Measurements from ENCODE around the gene NINL. TPM values are rescaled to one million over a fixed set of nuclear protein-coding genes. Genes with fewer than 3 reads are reported as not detected.

NINL gene
- total RNA-seq, 1 experiment from 2014 or later: 31.5 TPM

DNA sequence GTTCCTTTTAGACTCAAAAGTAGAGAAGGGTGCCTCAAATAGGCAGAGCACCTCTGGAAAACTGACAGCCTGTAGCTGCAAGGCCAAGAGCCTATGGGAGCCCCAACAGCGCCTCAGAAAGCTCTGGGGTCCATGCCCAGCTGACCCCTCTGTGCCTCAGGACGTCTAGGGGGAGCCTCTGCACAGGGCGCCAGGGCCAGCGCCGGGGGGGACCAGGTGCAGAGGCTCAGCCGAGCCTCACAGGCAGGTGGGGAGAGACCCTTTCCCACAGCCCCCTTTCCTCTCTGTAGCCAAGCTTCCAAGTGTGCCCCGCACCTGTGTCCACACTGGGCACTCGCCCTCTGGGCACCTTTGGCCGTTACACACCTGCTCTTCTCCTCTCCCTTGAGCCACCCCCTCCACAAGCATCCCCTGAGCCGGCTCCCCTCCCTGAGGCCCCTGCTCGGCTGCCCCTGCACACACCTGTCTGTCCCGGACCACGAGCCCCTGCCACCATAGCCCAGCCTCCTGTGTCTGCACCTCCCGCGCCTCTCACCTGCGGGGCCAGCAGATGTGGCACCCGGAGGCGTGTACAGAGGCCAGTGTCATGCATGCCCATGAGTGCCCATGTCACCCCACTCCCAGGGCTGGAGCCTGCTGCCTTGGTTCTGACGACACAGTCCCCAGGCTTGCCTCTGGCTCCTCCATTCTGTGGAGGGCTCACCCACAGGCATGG, 124.6 kb downstream of the NINL start:
- ChIA-PET CTCF (no interaction called here), POLR2A (ENCODE audit: low non-redundant PET) (interaction anchor here (0.6 kb wide), 1 partner anchor 53 kb away, joined by 4 read pairs; the partner anchor contains the start of gene GINS1)
- Histone ChIP-seq H3K27me3 (replicated peaks; ENCODE audit: insufficient read depth, low read depth, low read length, poor library complexity) (no peaks in the 10 kb centered on the region), H3K9me3 (ENCODE audit: low read depth, low read length, poor library complexity, severe bottlenecking) (no peaks in the 10 kb centered on the region), H3K36me3 (ENCODE audit: insufficient read depth, low read length, poor library complexity, severe bottlenecking) (peaks cover 38% of the 10 kb centered on the region), H3K4me1 (ENCODE audit: insufficient read depth, low read length, poor library complexity, severe bottlenecking) (no peaks in the 10 kb centered on the region), H3K4me3 (ENCODE audit: low read depth, low read length, poor library complexity, severe bottlenecking) (no peak overlapping the region), H3K27ac (ENCODE audit: low read depth, low read length, poor library complexity, severe bottlenecking) (no peak overlapping the region)
- DNase-seq (ENCODE audit: low spot score): no peak
- no TSS peak for BruUV-seq (replicated peaks)
- TF ChIP-seq EZH2 (IDR thresholded peaks at IDR 0.05; ENCODE audit: borderline replicate concordance, low read depth, low read length, poor library complexity, severe bottlenecking) (no peak), CTCF (conservative IDR thresholded peaks at IDR 0.05; ENCODE audit: low read depth, low read length) (no peak)
- intact Hi-C loops (cut with micrococcal nuclease; ENCODE audit: unreplicated experiment): loop anchor here (10.0 kb wide), 1 partner anchor 64 kb away; no protein-coding TSS in a partner anchor

- Histone ChIP-seq H3K27ac (ENCODE audit: low read depth, low read length, poor library complexity, severe bottlenecking) (no peak overlapping the region), H3K9me3 (ENCODE audit: low read depth, low read length, poor library complexity, severe bottlenecking) (no peaks in the 10 kb centered on the region), H3K4me1 (ENCODE audit: insufficient read depth, low read length, poor library complexity, severe bottlenecking) (no peaks in the 10 kb centered on the region), H3K36me3 (ENCODE audit: insufficient read depth, low read length, poor library complexity, severe bottlenecking) (peaks cover 37% of the 10 kb centered on the region), H3K4me3 (ENCODE audit: low read depth, low read length, poor library complexity, severe bottlenecking) (no peak overlapping the region), H3K27me3 (replicated peaks; ENCODE audit: insufficient read depth, low read depth, low read length, poor library complexity) (no peaks in the 10 kb centered on the region)
- no TSS peak for BruUV-seq (replicated peaks)
- ChIA-PET CTCF (no interaction called here), POLR2A (ENCODE audit: low non-redundant PET) (no interaction called here)
- no peak for DNase-seq (ENCODE audit: low spot score)
- TF ChIP-seq CTCF (conservative IDR thresholded peaks at IDR 0.05; ENCODE audit: low read depth, low read length) (no peak), EZH2 (IDR thresholded peaks at IDR 0.05; ENCODE audit: borderline replicate concordance, low read depth, low read length, poor library complexity, severe bottlenecking) (no peak)
- intact Hi-C loops (cut with micrococcal nuclease; ENCODE audit: unreplicated experiment): loop anchor here (10.0 kb wide), 1 partner anchor 65 kb away; no protein-coding TSS in a partner anchor
Measured at GRCh38 chr20:25459916-25460535, 125.3 kb downstream of the NINL start.

DNA sequence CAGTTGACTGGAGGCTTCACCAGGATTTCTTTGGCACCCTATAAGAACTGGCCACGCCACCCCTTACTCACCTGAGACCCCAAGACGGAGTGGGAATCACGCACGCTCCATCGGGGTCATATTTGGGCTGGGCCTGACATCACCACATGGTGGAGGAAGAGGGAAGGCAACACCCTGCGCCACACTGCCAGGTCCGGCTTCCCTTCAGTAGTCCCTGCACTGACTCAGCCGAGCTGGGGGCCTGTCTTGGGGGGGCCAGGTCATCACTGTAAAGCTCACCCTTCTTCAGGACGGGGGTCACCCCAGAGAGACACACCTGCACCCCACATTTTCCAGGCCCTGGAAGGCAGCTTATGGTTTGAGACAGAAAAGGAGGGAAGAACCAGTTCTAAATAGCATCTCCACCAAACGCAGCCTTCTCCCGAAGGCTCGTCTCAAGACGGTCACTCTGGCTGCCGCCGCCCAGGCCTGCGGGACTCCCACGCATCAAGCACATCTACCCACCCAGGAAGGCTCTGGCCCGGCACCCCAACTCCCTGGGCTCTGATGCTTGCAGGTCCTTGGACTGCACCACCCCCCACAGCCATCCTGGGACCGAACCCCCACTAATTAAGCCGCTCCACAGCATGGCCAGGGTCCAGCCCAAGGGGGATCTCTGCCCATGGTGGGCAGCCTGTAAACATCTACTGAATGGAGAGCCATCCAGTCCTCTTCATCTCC, 126.1 kb downstream of the NINL start:
- peaks cover 37% of the 10 kb centered on the region for H3K36me3 ChIP-seq (ENCODE audit: insufficient read depth, low read length, poor library complexity, severe bottlenecking)
- TF ChIP-seq EZH2 (IDR thresholded peaks at IDR 0.05; ENCODE audit: borderline replicate concordance, low read depth, low read length, poor library complexity, severe bottlenecking): no peak
- no peak for TF ChIP-seq CTCF (conservative IDR thresholded peaks at IDR 0.05; ENCODE audit: low read depth, low read length)
- H3K27ac ChIP-seq (ENCODE audit: low read depth, low read length, poor library complexity, severe bottlenecking): no peak overlapping the region
- H3K4me3 ChIP-seq (ENCODE audit: low read depth, low read length, poor library complexity, severe bottlenecking): no peak overlapping the region
- DNase-seq (ENCODE audit: low spot score): no peak
- CTCF ChIA-PET: no interaction called here
- H3K4me1 ChIP-seq (ENCODE audit: insufficient read depth, low read length, poor library complexity, severe bottlenecking): no peaks in the 10 kb centered on the region
- H3K9me3 ChIP-seq (ENCODE audit: low read depth, low read length, poor library complexity, severe bottlenecking): no peaks in the 10 kb centered on the region
- intact Hi-C loops (cut with micrococcal nuclease; ENCODE audit: unreplicated experiment): no loop called here
- BruUV-seq (replicated peaks): no TSS peak
- H3K27me3 ChIP-seq (replicated peaks; ENCODE audit: insufficient read depth, low read depth, low read length, poor library complexity): no peaks in the 10 kb centered on the region
- POLR2A ChIA-PET (ENCODE audit: low non-redundant PET): no interaction called here

Data from A673 (cell line).